Osteocyte (in vitro differentiated cells): Measurements from ENCODE around the gene FEV. TPM values are rescaled to one million over a fixed set of nuclear protein-coding genes. Genes with fewer than 3 reads are reported as not detected.

Experiments used
- DNase-seq: peaks from one replicate; pipeline ENCODE4 v3.0.0; 2021; ENCODE audit warnings: mixed read lengths; ENCODE audit not compliant: unreplicated experiment; ENCODE audit errors: extremely low spot score
- H3K27ac Mint-ChIP-seq: one replicate; pipeline ENCODE4 v1.8.0; 2021; ENCODE audit warnings: mild to moderate bottlenecking, mixed read lengths; ENCODE audit not compliant: unreplicated experiment
- H3K27me3 Mint-ChIP-seq: one replicate; pipeline ENCODE4 v1.8.0; 2021; ENCODE audit warnings: mixed read lengths; ENCODE audit not compliant: unreplicated experiment
- H3K36me3 Mint-ChIP-seq: one replicate; pipeline ENCODE4 v1.8.0; 2021; ENCODE audit warnings: mixed read lengths; ENCODE audit not compliant: unreplicated experiment
- H3K4me1 Mint-ChIP-seq: one replicate; pipeline ENCODE4 v1.8.0; 2021; ENCODE audit warnings: mixed read lengths; ENCODE audit not compliant: unreplicated experiment
- H3K4me3 Mint-ChIP-seq: one replicate; pipeline ENCODE4 v1.8.0; 2021; ENCODE audit warnings: mild to moderate bottlenecking, moderate library complexity, mixed read lengths; ENCODE audit not compliant: unreplicated experiment
- H3K9me3 Mint-ChIP-seq: one replicate; pipeline ENCODE4 v1.8.0; 2021; ENCODE audit warnings: mixed read lengths; ENCODE audit not compliant: unreplicated experiment
- total RNA-seq: library from RNA; stranded (reverse); gene quantifications from 2 replicates; pipeline ENCODE4 v1.2.1, GENCODE V29; 2021
- TF ChIP-seq, protein P1 (sequence below): fragments of 200-600 bp; sonication (generic); IDR thresholded peaks from 2 replicates; pipeline ENCODE4 v1.5.0; 2021; ENCODE audit warnings: antibody characterized with exemption, mild to moderate bottlenecking, moderate library complexity

The FEV gene
- total RNA-seq, 1 donor from 2014 or later, result not detected

DNA sequence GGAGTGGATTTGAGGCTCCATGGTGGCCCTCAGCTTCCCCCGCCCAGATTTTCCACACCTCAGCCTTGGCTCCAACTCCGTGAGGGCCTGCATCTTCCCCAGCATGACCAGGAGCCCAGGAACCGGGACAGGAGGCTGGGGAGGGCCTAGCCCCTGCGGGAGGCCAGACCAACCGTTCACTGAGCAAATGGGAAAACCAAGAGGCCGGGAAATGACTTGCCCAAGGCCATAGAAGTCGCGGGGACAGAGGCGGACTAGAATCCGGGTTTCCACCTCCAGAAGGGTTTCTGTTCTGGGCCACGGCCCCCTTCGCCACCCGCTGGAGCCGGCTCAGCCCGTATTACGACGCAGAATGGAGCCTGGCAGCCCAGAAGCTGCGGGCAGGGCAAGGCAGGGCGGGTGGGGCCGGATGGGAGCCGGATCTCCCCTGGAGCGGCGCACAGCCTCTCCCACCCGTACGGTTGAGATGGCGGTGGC is 16.2 kb upstream of the FEV start:
- Mint-ChIP-seq H3K4me3 (no peak overlapping the region), H3K4me1 (peaks cover 8% of the 10 kb centered on the region), H3K27me3 (peaks cover 60% of the 10 kb centered on the region), H3K36me3 (no peaks in the 10 kb centered on the region), H3K27ac (no peak overlapping the region), H3K9me3 (no peaks in the 10 kb centered on the region)
- TF ChIP-seq, protein P1, sequence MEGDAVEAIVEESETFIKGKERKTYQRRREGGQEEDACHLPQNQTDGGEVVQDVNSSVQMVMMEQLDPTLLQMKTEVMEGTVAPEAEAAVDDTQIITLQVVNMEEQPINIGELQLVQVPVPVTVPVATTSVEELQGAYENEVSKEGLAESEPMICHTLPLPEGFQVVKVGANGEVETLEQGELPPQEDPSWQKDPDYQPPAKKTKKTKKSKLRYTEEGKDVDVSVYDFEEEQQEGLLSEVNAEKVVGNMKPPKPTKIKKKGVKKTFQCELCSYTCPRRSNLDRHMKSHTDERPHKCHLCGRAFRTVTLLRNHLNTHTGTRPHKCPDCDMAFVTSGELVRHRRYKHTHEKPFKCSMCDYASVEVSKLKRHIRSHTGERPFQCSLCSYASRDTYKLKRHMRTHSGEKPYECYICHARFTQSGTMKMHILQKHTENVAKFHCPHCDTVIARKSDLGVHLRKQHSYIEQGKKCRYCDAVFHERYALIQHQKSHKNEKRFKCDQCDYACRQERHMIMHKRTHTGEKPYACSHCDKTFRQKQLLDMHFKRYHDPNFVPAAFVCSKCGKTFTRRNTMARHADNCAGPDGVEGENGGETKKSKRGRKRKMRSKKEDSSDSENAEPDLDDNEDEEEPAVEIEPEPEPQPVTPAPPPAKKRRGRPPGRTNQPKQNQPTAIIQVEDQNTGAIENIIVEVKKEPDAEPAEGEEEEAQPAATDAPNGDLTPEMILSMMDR, result no peak
- no peak for DNase-seq

DNA sequence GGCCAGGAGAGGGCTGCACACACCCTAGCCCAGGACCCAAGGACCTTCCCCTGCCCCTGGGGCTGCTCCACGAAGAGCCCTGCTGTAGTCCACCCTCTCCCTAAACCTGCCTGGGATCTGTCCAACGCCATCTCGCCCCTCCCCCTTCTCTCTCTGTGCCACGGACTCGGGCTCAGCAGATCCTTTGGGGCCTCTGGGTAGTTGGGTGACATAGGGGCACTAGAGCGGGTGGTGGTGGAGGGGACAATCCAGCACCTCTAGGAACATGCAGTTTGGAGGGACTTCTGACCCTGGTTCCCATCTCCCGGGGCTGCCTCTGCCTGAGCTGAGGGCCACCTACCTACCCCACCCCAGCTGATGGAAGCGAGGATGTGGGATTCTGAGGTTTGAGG is 15.6 kb upstream of the FEV start:
- H3K27ac Mint-ChIP-seq, result no peak overlapping the region
- TF ChIP-seq, protein P1, result no peak
- peaks cover 63% of the 10 kb centered on the region for H3K27me3 Mint-ChIP-seq
- no peaks in the 10 kb centered on the region for H3K36me3 Mint-ChIP-seq
- no peak for DNase-seq
- no peak overlapping the region for H3K4me3 Mint-ChIP-seq
- H3K4me1 Mint-ChIP-seq, result peaks cover 8% of the 10 kb centered on the region
- H3K9me3 Mint-ChIP-seq, result no peaks in the 10 kb centered on the region

DNA sequence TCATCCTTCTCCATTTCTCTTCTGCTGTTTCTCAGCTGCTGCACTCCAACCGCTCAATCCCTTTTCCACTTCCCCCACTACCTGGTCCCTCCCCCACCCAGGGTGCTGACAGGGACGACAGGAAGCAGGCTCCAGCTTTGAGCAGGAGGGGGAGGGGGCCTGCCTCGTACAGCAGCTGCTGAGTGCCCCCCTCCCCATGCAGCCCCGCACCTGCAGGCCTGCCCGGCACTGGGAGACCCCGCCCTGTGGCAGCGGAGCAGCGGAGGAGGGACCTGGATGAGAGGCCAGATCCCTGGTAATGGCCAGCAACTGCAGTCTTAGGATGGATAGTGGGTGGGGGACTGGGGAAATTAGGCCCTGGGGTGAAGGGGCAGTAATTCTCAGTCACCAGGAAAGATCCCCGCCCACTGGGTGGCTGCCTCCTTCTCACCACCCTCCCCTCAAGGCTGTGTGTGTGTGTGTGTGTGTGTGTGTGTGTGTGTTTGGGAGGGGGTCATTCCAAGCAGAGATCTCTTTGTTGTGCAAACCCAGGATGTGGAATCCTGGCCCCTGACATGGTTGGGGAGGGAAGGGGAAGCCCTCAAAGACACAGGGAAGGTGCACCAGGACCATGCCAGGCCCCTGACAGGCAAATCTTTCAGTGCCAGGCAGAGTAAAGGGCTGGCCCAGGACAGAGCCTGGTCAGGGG is 15.0 kb upstream of the FEV start:
- Mint-ChIP-seq H3K27me3 (peaks cover 63% of the 10 kb centered on the region), H3K4me1 (peaks cover 8% of the 10 kb centered on the region), H3K9me3 (no peaks in the 10 kb centered on the region), H3K27ac (no peak overlapping the region), H3K4me3 (no peak overlapping the region), H3K36me3 (no peaks in the 10 kb centered on the region)
- TF ChIP-seq, protein P1, result no peak
- DNase-seq, result no peak

DNA sequence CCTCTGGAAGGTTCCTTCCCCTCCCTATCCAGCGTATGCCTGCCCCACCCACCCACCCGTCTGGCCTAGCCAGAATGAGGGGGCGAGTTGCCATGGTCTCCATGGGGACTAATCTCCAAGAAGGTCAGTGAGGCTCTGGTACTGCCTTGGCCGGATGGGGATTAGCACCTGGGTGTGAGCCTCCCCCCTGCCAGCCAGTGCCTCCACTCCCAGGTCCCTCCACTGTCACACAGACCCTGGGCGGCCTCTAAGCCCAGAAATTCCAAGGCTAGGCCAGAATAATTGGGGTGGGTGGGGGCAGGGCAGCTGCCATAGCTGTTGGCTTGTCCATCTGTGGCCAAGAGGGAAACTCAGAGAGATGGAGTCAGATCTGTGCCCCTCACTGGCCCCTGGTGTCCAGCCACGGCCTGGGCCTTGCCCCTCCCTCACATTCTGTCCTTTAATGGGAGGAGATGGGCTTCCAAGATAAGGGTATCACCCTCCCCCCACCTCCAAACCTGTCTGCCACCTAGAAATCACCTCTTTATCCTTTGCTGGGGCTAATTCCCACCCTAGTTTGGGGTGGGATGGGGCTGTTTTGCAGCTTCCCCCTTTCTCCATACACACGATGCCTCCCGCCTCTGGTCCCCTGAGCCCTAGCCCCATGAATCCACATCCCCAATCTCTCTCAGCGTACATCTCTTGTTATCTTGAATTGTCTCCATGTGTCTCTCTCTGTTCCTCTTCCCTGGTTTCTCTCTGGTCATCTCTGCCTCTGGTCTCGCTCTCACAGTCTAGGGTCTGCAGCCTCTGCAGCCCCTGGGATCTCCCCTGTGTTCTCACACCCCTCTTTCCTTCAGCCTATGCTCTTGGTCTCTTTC is 14.3 kb upstream of the FEV start:
- DNase-seq, result no peak
- H3K36me3 Mint-ChIP-seq, result no peaks in the 10 kb centered on the region
- TF ChIP-seq, protein P1, result no peak
- peaks cover 62% of the 10 kb centered on the region for H3K27me3 Mint-ChIP-seq
- peaks cover 8% of the 10 kb centered on the region for H3K4me1 Mint-ChIP-seq
- H3K27ac Mint-ChIP-seq, result no peak overlapping the region
- H3K9me3 Mint-ChIP-seq, result no peaks in the 10 kb centered on the region
- H3K4me3 Mint-ChIP-seq, result no peak overlapping the region

DNA sequence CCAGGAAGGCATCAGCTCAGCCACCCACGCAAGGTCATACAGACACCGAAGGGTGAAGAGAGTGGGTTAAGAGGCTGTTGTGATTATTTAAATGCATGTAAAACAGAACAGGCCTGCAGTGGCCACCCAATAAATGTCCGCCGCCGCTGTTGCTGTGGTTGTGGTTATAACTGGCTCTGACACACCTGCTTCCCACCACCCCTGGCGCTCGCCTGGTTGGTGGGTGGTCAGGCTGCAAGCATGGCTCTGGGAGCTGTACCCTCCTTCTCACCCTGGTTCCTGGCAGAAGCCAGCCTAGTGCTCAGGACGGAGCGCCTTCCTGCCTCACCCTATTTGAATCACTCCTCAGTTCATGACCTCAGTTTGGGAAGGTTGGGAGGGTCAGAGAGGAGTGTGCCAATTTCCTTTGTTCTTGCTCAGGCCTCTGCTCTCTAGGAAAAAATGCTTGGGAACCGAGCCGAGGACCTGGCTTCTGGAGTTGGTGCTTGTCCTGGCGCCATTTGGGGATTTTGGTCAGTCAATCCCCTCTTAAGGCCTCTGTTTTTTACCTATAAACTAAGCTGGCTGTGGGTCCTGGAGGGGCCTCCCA is 13.5 kb upstream of the FEV start:
- H3K36me3 Mint-ChIP-seq, result no peaks in the 10 kb centered on the region
- TF ChIP-seq, protein P1, result no peak
- peaks cover 62% of the 10 kb centered on the region for H3K27me3 Mint-ChIP-seq
- no peak overlapping the region for H3K4me3 Mint-ChIP-seq
- H3K27ac Mint-ChIP-seq, result no peak overlapping the region
- H3K4me1 Mint-ChIP-seq, result peaks cover 16% of the 10 kb centered on the region
- H3K9me3 Mint-ChIP-seq, result no peaks in the 10 kb centered on the region
- no peak for DNase-seq
